ENCODE results near the gene DUS2.

DUS2 gene

GRCh38 chr16:68046106-68046505 is 23.0 kb downstream of the DUS2 start:
- no peak for DNase-seq
- no peaks in the 10 kb centered on the region for H3K27me3 ChIP-seq (ENCODE audit: insufficient read depth, low read depth, severe bottlenecking)
- H3K4me3 ChIP-seq (ENCODE audit: low read depth, low read length), result no peak overlapping the region
- H3K36me3 ChIP-seq, result peaks cover 13% of the 10 kb centered on the region
- TF ChIP-seq CTCF (IDR thresholded peaks at IDR 0.05; ENCODE audit: low read depth, low read length), result no peak
- no peaks in the 10 kb centered on the region for H3K9me3 ChIP-seq (ENCODE audit: severe bottlenecking)
- no peak overlapping the region for H3K27ac ChIP-seq

GRCh38 chr16:68047987-68048386 is 24.9 kb downstream of the DUS2 start:
- H3K9me3 ChIP-seq (ENCODE audit: severe bottlenecking), result no peaks in the 10 kb centered on the region
- no peak for DNase-seq
- H3K27ac ChIP-seq, result no peak overlapping the region
- peaks cover 9% of the 10 kb centered on the region for H3K36me3 ChIP-seq
- no peaks in the 10 kb centered on the region for H3K27me3 ChIP-seq (ENCODE audit: insufficient read depth, low read depth, severe bottlenecking)
- no peak overlapping the region for H3K4me3 ChIP-seq (ENCODE audit: low read depth, low read length)
- no peak for TF ChIP-seq CTCF (IDR thresholded peaks at IDR 0.05; ENCODE audit: low read depth, low read length)

- no peak overlapping the region for H3K27ac ChIP-seq
- no peak overlapping the region for H3K4me3 ChIP-seq (ENCODE audit: low read depth, low read length)
- no peak for DNase-seq
- H3K36me3 ChIP-seq, result peaks cover 19% of the 10 kb centered on the region
- no peak for TF ChIP-seq CTCF (IDR thresholded peaks at IDR 0.05; ENCODE audit: low read depth, low read length)
- no peaks in the 10 kb centered on the region for H3K9me3 ChIP-seq (ENCODE audit: severe bottlenecking)
- no peaks in the 10 kb centered on the region for H3K27me3 ChIP-seq (ENCODE audit: insufficient read depth, low read depth, severe bottlenecking)
Measured at GRCh38 chr16:68049449-68049848, 26.4 kb downstream of the DUS2 start.

GRCh38 chr16:68055395-68055794 is 32.3 kb downstream of the DUS2 start:
- TF ChIP-seq CTCF (IDR thresholded peaks at IDR 0.05; ENCODE audit: low read depth, low read length), result no peak
- H3K27me3 ChIP-seq (ENCODE audit: insufficient read depth, low read depth, severe bottlenecking), result no peaks in the 10 kb centered on the region
- H3K9me3 ChIP-seq (ENCODE audit: severe bottlenecking), result no peaks in the 10 kb centered on the region
- H3K36me3 ChIP-seq, result peaks cover 17% of the 10 kb centered on the region
- H3K4me3 ChIP-seq (ENCODE audit: low read depth, low read length), result no peak overlapping the region
- no peak for DNase-seq
- no peak overlapping the region for H3K27ac ChIP-seq

- no peak for DNase-seq
- Histone ChIP-seq H3K9me3 (ENCODE audit: severe bottlenecking) (no peaks in the 10 kb centered on the region), H3K36me3 (peaks cover 7% of the 10 kb centered on the region; the same call in 1 of the 2 replicates), H3K27ac (no peak overlapping the region), H3K27me3 (ENCODE audit: insufficient read depth, low read depth, severe bottlenecking) (no peaks in the 10 kb centered on the region), H3K4me3 (ENCODE audit: low read depth, low read length) (no peak overlapping the region)
- no peak for TF ChIP-seq CTCF (IDR thresholded peaks at IDR 0.05; ENCODE audit: low read depth, low read length)
Measured at GRCh38 chr16:68059804-68060203, 36.7 kb downstream of the DUS2 start.

GRCh38 chr16:68061396-68061795 is 38.3 kb downstream of the DUS2 start:
- H3K36me3 ChIP-seq, result peaks cover 2% of the 10 kb centered on the region
- TF ChIP-seq CTCF (IDR thresholded peaks at IDR 0.05; ENCODE audit: low read depth, low read length), result no peak
- no peak overlapping the region for H3K4me3 ChIP-seq (ENCODE audit: low read depth, low read length)
- no peak for DNase-seq
- no peaks in the 10 kb centered on the region for H3K9me3 ChIP-seq (ENCODE audit: severe bottlenecking)
- no peaks in the 10 kb centered on the region for H3K27me3 ChIP-seq (ENCODE audit: insufficient read depth, low read depth, severe bottlenecking)
- H3K27ac ChIP-seq, result no peak overlapping the region

Measured in WERI-Rb-1 (cell line).